A673 (cell line): ENCODE results near the gene LYZ.

Experiments
- EZH2 ChIP-seq: fragments of 200-600 bp; sonication (generic); IDR thresholded peaks from 2 replicates; pipeline ENCODE4 v1.6.1; 2017; ENCODE audit warnings: borderline replicate concordance, low read depth, mild to moderate bottlenecking, mixed read lengths, antibody characterized with exemption, low read length; ENCODE audit not compliant: poor library complexity, severe bottlenecking
- TF ChIP-seq, protein P1 (sequence below): fragments of 300-800, 200-600 bp; sonication (generic); conservative IDR thresholded peaks from 2 replicates; pipeline ENCODE4 v1.5.1; 2017; ENCODE audit warnings: low read depth, mild to moderate bottlenecking, antibody characterized with exemption, low read length, moderate library complexity, mixed read lengths

DNA sequence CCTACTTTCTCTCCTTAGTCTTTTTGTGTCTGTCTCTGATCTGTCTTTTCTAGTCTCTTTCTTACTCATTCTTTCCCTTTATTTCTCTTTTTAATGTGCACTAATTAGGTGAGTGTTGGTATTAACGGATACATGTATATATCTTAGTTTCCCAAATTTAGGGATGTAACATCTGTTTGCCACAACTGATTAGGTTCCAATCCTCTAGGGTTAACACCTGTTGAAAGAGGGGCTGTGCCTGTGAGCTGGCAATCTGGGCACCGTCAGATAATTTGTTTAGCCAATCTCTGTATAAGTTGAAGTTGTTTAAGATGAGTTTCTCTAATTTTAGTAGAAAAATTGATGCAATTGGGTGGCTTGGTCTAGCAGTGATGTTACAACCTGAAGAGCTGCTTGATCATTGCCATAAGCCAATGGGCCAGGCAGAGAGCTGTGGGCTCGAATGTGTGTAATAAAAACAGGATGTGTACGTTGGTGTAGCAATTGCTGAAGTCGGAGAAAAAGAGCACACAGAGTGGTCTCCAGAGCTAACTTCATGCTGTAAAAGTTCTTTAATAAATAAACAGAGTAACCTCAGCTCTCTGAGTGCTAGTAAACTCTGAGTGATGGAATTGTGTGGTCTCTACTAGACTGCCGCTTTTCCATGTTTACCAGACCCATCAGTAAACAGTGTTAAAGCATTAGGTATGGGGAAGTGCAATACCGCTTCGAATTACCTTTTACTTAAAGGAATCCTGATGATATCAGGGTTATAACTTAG is 18.3 kb upstream of the LYZ start:
- TF ChIP-seq EZH2 = no peak
- TF ChIP-seq, protein P1, sequence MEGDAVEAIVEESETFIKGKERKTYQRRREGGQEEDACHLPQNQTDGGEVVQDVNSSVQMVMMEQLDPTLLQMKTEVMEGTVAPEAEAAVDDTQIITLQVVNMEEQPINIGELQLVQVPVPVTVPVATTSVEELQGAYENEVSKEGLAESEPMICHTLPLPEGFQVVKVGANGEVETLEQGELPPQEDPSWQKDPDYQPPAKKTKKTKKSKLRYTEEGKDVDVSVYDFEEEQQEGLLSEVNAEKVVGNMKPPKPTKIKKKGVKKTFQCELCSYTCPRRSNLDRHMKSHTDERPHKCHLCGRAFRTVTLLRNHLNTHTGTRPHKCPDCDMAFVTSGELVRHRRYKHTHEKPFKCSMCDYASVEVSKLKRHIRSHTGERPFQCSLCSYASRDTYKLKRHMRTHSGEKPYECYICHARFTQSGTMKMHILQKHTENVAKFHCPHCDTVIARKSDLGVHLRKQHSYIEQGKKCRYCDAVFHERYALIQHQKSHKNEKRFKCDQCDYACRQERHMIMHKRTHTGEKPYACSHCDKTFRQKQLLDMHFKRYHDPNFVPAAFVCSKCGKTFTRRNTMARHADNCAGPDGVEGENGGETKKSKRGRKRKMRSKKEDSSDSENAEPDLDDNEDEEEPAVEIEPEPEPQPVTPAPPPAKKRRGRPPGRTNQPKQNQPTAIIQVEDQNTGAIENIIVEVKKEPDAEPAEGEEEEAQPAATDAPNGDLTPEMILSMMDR = no peak
